AG09319 (cell line): ENCODE results near the gene ACSS3.
"Not testable (repeated sequence)": the region's sequence is repeated elsewhere in the genome, so short reads cannot be mapped to it uniquely, and the experiment has no call there.

ENCODE experiments used
- DNase-seq: peaks from one replicate; pipeline ENCODE4 v3.0.0-alpha.2; 2010; ENCODE audit warnings: low read depth; ENCODE audit errors: extremely low read depth
- TF ChIP-seq, protein P1 (sequence below): IDR thresholded peaks from 2 replicates; pipeline ENCODE4 v1.5.1; 2011; ENCODE audit warnings: low read depth, mild to moderate bottlenecking, inconsistent platforms, low read length, moderate library complexity

The ACSS3 gene

DNA sequence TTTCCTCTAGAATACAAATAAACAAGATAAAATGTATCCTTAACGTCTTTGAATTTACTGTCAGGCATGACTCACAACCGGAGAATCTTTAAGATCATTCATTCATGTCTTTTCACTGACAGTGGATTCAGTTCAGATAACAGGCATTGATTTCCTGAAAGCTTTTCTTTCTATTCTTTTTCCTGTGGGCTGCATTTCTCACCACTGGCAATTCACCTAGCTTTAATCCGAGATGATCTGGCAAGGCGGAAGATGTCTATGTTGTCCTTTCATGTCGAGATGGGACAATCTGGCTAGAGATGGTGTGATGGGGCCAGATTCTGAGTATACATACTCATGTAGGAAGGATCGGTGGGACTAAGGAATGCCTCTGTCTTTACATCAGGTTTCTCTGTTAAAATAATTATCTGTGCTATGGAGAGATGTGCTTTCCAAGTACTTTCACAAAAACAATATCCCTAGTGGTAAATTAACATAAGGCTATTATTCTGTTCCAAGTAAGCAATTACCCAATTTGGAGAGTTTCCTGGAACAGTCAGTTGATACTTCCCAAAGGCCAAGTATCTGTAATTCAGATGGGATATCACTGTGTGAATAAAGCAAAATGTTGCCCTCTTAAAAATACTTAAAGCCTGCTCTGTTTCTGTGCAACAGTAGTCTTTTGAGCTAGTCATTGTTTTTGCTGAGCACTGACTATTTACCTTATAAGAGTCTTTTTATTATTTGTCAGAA is 17.8 kb downstream of the ACSS3 start:
- no peak for DNase-seq
- TF ChIP-seq, protein P1, sequence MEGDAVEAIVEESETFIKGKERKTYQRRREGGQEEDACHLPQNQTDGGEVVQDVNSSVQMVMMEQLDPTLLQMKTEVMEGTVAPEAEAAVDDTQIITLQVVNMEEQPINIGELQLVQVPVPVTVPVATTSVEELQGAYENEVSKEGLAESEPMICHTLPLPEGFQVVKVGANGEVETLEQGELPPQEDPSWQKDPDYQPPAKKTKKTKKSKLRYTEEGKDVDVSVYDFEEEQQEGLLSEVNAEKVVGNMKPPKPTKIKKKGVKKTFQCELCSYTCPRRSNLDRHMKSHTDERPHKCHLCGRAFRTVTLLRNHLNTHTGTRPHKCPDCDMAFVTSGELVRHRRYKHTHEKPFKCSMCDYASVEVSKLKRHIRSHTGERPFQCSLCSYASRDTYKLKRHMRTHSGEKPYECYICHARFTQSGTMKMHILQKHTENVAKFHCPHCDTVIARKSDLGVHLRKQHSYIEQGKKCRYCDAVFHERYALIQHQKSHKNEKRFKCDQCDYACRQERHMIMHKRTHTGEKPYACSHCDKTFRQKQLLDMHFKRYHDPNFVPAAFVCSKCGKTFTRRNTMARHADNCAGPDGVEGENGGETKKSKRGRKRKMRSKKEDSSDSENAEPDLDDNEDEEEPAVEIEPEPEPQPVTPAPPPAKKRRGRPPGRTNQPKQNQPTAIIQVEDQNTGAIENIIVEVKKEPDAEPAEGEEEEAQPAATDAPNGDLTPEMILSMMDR: no peak; the same call in 1 of the 2 replicates

DNA sequence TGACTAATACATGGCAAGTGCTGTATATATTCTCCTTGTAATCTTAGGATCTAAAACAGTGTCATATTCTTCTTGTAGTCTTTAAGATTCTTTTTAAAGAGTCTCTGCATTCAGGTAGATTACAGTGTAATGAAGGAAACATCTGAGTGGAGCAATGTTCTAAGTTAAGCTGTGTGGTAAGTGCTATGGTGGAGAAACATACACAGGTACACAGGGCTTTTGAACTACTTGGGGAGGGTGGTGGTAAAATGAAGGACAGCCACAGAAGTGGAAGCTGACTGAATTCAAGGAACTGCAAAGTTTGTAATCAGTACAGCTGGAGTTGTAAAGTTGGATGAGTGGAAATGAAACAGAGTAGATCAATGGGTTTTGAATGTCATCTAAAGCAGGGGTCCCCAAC is 27.8 kb downstream of the ACSS3 start:
- TF ChIP-seq, protein P1: no peak
- no peak for DNase-seq

DNA sequence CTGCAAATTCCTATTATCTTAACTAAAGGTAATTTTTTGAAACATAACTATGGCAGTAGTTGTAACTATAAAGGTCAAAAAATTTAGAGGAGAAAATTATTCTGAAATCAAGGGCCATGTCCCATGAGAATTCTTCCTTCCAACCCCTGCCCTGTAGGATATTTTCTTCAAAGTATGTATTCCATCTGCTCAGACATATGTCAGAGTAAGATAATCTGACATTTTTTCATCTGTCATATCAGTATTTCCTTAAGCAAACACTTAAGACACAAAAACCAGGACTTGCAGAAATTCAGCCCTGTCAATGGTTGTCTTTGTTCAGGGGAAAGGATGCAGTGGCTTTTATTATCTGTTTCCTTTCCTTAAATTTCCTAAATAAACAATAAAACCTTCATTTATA is 36.3 kb downstream of the ACSS3 start:
- DNase-seq: no peak
- TF ChIP-seq, protein P1: no peak

DNA sequence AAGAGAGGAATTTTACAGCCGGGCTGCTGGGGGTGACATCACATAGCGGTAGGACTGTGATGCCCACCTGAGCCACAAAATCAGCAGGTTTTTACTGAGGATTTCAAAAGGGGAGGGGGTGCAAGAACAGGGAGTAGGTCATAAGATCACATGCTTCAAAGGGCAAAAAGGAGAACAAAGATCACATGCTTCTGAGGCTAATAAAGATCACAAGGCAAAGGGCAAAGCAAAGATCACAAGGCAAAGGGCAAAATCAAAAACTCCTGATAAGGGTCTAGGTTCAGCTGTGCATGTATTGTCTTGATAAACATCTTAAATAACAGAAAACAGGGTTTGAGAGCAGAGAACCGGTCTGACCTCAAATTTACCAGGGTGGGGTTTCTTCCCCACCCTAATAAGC is 41.2 kb downstream of the ACSS3 start:
- not testable (repeated sequence) for DNase-seq

DNA sequence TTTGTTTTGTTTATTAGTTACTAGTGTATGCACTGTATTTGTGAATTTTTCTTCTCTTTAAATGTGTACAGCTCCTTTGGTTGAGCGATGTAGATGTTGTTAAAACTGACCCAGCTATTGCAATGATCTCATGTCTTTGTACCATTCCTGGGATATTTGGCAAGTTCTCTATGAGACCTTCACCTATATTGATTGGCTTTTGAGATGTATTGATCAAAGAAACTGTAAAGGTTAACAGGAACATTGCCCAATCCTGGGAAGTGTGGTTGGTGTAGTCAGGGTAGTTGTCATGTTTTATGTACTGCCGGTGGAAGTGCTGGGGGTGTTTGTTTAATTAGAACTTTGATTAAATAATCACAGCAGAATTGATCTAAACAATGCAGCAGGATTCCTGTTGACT is 43.1 kb downstream of the ACSS3 start:
- TF ChIP-seq, protein P1: no peak
- DNase-seq: no peak

DNA sequence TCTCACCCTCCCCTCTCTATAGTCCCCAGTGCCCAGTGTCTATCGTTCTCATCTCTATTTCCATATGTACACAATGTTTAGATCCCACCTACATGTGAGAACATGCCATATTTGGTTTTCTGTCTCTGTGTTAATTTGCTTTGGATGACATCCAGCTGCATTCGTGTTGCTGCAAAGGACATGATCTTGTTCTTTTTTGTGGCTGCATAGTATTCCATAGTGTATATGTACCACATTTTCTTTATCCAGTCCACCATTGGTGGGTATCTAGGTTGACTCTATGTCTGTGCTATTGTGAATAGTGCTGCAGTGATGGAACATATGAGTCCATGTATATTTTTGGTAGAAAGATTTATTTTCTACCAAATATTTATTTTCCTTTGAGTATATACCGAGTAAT is 45.7 kb downstream of the ACSS3 start:
- no peak for DNase-seq
- TF ChIP-seq, protein P1: no peak

DNA sequence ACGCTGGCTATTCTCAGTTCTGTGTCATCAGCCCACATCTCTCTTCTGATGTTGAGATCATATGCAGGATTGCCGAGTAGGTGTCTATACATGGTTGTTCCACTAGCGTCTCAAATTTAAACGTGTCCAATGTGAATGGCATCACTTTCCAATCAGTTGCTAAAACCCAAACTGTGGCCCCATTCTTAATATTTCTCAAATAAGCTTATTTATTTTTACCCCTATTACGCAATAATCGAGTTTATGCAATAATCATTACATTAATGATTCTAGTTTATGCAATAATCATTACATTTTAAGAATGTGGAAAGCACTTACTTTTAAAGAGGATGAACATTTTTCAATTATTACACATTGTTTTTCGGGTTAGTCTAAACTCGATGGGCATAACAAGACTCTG is 47.8 kb downstream of the ACSS3 start:
- DNase-seq: no peak
- TF ChIP-seq, protein P1: no peak
